Panc1 (cell line): Measurements from ENCODE around the gene LRRC3. TPM values are rescaled to one million over a fixed set of nuclear protein-coding genes. Genes with fewer than 3 reads are reported as not detected.

Experiments used
- ATAC-seq: fragments of 200-7000 bp; cut with Tn5 transposase; 2 replicates; pipeline ENCODE4 v1.9.1; 2020; ENCODE audit warnings: mild to moderate bottlenecking, moderate library complexity
- BruUV-seq: library from RNA; stranded (reverse); fragments of 400-500 nt; replicated peaks from 2 replicates; lab custom pipeline; 2021; lab: Mats Ljungman, UMichigan
- CTCF ChIA-PET: fragments of 300-600 bp; sonication (Branson Sonifier 250); formaldehyde crosslinking; loops from one replicate; lab custom pipeline; 2022; ENCODE audit warnings: antibody characterized with exemption; lab: Charles Lee
- POLR2A ChIA-PET: fragments of 300-600 bp; sonication (Branson Sonifier 250); formaldehyde crosslinking; loops from one replicate; lab custom pipeline; 2022; ENCODE audit warnings: antibody characterized with exemption; lab: Charles Lee
- DNase-seq: peaks from one replicate; pipeline ENCODE4 v3.0.0-alpha.2; 2010; ENCODE audit warnings: low read depth, low spot score
- H3K27ac ChIP-seq: 2 replicates; pipeline ENCODE4 v1.5.1; 2011; ENCODE audit warnings: mild to moderate bottlenecking, low read length, inconsistent platforms
- H3K27me3 ChIP-seq: fragments of 200-500 bp; sonication (Bioruptor generic); 2 replicates; pipeline ENCODE4 v1.6.0; 2014; ENCODE audit warnings: low read length, inconsistent platforms; ENCODE audit not compliant: control insufficient read depth, insufficient read depth
- H3K36me3 ChIP-seq: fragments of 200-500 bp; sonication (Bioruptor generic); 2 replicates; pipeline ENCODE4 v1.5.1; 2014; ENCODE audit warnings: inconsistent platforms, mild to moderate bottlenecking, low read length, moderate library complexity; ENCODE audit not compliant: control insufficient read depth, insufficient read depth
- H3K4me1 ChIP-seq: 2 replicates; pipeline ENCODE4 v1.5.1; 2011; ENCODE audit warnings: inconsistent platforms, mild to moderate bottlenecking, low read length, moderate library complexity; ENCODE audit not compliant: control insufficient read depth, insufficient read depth
- H3K4me3 ChIP-seq, 2 experiments: 2 replicates each; pipeline ENCODE4 v1.5.1; 2011 to 2012; ENCODE audit warnings: low read depth in 2 of 2, low read length in 2 of 2, mild to moderate bottlenecking in 2 of 2, inconsistent platforms in 1 of 2, moderate library complexity in 1 of 2
- H3K9me3 ChIP-seq: fragments of 200-500 bp; sonication (Bioruptor generic); 2 replicates; pipeline ENCODE4 v1.5.1; 2014; ENCODE audit warnings: low read depth, mild to moderate bottlenecking, inconsistent platforms, low read length, moderate library complexity; ENCODE audit not compliant: control insufficient read depth, insufficient read depth
- POLR2AphosphoS5 ChIP-seq: IDR thresholded peaks from 2 replicates; pipeline ENCODE4 v1.6.1; 2012; ENCODE audit warnings: mild to moderate bottlenecking, low read depth, low read length, moderate library complexity
- REST ChIP-seq, 2 experiments: IDR thresholded peaks; 2 replicates each; pipeline ENCODE4 v1.6.1; 2011 to 2012; ENCODE audit warnings: low read depth in 2 of 2, control low read depth in 1 of 2, low read length in 1 of 2, mild to moderate bottlenecking in 1 of 2, moderate library complexity in 1 of 2; ENCODE audit not compliant: insufficient read depth in 1 of 2
- SIN3A ChIP-seq: IDR thresholded peaks from 2 replicates; pipeline ENCODE4 v1.6.1; 2012; ENCODE audit warnings: low read depth, mild to moderate bottlenecking, low read length, moderate library complexity, borderline replicate concordance; ENCODE audit not compliant: insufficient read depth
- TCF7L2 ChIP-seq: IDR thresholded peaks from 2 replicates; pipeline ENCODE4 v1.6.1; 2011; ENCODE audit warnings: mild to moderate bottlenecking, low read depth, low read length, inconsistent platforms
- in situ Hi-C: cut with HindIII; loops from 2 replicates; pipeline ENCODE4 v1.10.0; 2016; ENCODE audit warnings: low sequenced_read_pairs, low pct_unique_long_range_greater_than_20kb
- intact Hi-C: fragments of 100-400 bp; cut with micrococcal nuclease; formaldehyde crosslinking; loops from one replicate; pipeline ENCODE4 v1.10.0; 2022; ENCODE audit not compliant: unreplicated experiment
- total RNA-seq: library from RNA; stranded (reverse); gene quantifications from one replicate; pipeline ENCODE4 v1.2.1, GENCODE V29; 2021; ENCODE audit not compliant: unreplicated experiment
- TF ChIP-seq, protein P1 (sequence below): fragments of 450-650 bp; IDR thresholded peaks from 2 replicates; pipeline ENCODE4 v1.5.1; 2017; ENCODE audit warnings: mild to moderate bottlenecking

LRRC3 gene
- total RNA-seq, 1 experiment from 2014 or later: 3.3 TPM

DNA sequence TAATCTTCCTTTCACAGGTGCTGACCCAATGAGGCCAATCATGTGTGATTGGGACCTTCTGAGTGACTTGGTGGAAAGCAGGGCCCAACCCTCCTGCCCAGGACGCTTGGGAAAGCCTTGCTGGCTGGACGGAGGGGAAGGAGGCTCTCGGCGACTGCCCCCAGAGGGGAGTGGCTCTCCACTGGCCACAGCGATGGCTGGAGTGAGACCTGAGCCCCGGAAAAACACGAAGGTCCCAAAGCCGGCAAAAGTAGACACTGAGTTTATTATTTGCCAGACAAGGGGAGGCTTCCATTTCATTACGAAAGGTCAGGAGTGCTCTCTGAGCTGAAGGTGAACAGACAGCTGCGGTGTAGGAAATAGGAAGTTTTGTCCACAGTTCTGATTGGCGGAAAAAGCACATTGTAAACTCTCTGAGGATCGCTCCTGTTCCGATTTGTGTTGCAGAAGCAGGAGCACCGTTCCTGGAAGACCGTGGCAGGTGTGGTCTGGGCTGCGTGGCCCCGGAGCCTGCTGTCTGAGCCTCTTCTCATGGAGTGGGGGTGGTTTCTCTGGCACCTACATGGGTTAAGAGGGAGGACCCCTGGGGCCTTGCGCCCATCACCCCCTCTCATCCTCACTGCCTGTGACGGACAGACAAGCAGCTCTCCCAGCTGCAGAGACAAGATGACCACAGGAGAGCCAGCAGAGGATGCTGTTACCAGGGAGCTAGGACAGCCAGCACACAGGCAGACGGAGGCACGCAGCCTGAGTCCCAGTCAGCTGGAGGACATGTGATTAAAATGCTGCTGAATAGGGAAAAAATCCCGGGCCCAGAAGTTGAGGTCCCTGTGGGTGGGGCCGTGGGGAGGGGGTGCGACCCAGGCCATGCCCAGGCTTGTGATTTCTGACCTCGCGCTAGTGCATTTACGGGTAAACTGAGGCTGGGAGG is 43.2 kb downstream of the LRRC3 start:
- BruUV-seq: no TSS peak
- H3K27me3 ChIP-seq: no peaks in the 10 kb centered on the region
- no peaks in the 10 kb centered on the region for H3K9me3 ChIP-seq
- POLR2A ChIA-PET: no interaction called here
- intact Hi-C loops (no loop called here), in situ Hi-C loops (no loop called here)
- H3K4me1 ChIP-seq: no peaks in the 10 kb centered on the region
- no peak for TF ChIP-seq TCF7L2
- TF ChIP-seq, protein P1, sequence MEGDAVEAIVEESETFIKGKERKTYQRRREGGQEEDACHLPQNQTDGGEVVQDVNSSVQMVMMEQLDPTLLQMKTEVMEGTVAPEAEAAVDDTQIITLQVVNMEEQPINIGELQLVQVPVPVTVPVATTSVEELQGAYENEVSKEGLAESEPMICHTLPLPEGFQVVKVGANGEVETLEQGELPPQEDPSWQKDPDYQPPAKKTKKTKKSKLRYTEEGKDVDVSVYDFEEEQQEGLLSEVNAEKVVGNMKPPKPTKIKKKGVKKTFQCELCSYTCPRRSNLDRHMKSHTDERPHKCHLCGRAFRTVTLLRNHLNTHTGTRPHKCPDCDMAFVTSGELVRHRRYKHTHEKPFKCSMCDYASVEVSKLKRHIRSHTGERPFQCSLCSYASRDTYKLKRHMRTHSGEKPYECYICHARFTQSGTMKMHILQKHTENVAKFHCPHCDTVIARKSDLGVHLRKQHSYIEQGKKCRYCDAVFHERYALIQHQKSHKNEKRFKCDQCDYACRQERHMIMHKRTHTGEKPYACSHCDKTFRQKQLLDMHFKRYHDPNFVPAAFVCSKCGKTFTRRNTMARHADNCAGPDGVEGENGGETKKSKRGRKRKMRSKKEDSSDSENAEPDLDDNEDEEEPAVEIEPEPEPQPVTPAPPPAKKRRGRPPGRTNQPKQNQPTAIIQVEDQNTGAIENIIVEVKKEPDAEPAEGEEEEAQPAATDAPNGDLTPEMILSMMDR: no peak
- TF ChIP-seq SIN3A: no peak
- TF ChIP-seq POLR2AphosphoS5: no peak
- no peak for TF ChIP-seq REST (IDR thresholded peaks at IDR 0.05; ENCODE audit: insufficient read depth in 1 of 2, low read depth in 2 of 2, low read length in 1 of 2)
- no peak overlapping the region for H3K27ac ChIP-seq
- ATAC-seq: no peak
- no peak for DNase-seq
- H3K4me3 ChIP-seq: no peak overlapping the region
- no peaks in the 10 kb centered on the region for H3K36me3 ChIP-seq
- CTCF ChIA-PET: no interaction called here

DNA sequence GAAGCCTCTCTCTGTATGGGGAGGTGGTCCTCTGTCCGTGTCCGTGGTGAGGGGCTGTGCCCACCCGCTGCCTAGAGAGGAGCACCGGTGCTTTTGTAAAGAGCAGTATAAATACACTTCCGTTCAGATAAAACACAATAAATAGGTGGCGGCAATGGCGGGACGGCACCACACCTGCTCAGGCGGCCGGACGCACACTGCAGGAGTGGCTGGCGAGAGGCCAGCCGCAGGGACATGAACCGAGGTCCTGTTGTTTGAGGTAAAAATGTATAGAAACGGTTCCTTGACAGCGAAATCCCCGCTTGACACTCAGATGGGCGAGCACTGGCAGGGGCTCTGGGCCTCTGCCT is 43.9 kb downstream of the LRRC3 start:
- CTCF ChIA-PET: no interaction called here
- DNase-seq (no peak), ATAC-seq (no peak)
- no peak overlapping the region for H3K27ac ChIP-seq
- TF ChIP-seq REST (IDR thresholded peaks at IDR 0.05; ENCODE audit: insufficient read depth in 1 of 2, low read depth in 2 of 2, low read length in 1 of 2) (no peak), TCF7L2 (no peak), SIN3A (no peak), POLR2AphosphoS5 (no peak)
- TF ChIP-seq, protein P1: no peak
- in situ Hi-C loops: no loop called here
- no peaks in the 10 kb centered on the region for H3K9me3 ChIP-seq
- no peaks in the 10 kb centered on the region for H3K36me3 ChIP-seq
- H3K4me3 ChIP-seq: no peak overlapping the region
- POLR2A ChIA-PET: no interaction called here
- intact Hi-C loops: no loop called here
- H3K27me3 ChIP-seq: no peaks in the 10 kb centered on the region
- no peaks in the 10 kb centered on the region for H3K4me1 ChIP-seq
- no TSS peak for BruUV-seq
